Upper lobe of left lung (tissue), 6 donors: Measurements from ENCODE around the gene DLK1. TPM values are rescaled to one million over a fixed set of nuclear protein-coding genes. Genes with fewer than 3 reads are reported as not detected.

Source experiments
- ATAC-seq, 2 donors: fragments of 200-7000 bp; cut with Tn5 transposase; one replicate each; pipeline ENCODE4 v1.9.1; 2022; ENCODE audit warnings: mild to moderate bottlenecking in 2 of 2, moderate library complexity in 2 of 2; ENCODE audit not compliant: low FRiP score in 2 of 2
- DNase-seq, 2 donors: peaks; one replicate each; pipeline ENCODE4 v3.0.0-alpha.2; 2019 to 2020
- H3K27ac ChIP-seq, 4 donors: fragments of 200-600 bp; sonication (generic); one replicate each; pipeline ENCODE4 v1.5.1; 2016 to 2019
- H3K27me3 ChIP-seq, 4 donors: fragments of 200-600 bp; sonication (generic); one replicate each; pipeline ENCODE4 v1.5.1; 2017 to 2019
- H3K36me3 ChIP-seq, 4 donors: fragments of 200-600 bp; sonication (generic); one replicate each; pipeline ENCODE4 v1.5.1; 2016 to 2019
- H3K4me1 ChIP-seq, 4 donors: fragments of 200-600 bp; sonication (generic); one replicate each; pipeline ENCODE4 v1.5.1; 2018 to 2019
- H3K4me3 ChIP-seq, 4 donors: fragments of 200-600 bp; sonication (generic); one replicate each; pipeline ENCODE4 v1.5.1; 2017 to 2019; ENCODE audit warnings: mild to moderate bottlenecking in 2 of 4, moderate library complexity in 1 of 4
- H3K9me3 ChIP-seq, 4 donors: fragments of 200-600 bp; sonication (generic); one replicate each; pipeline ENCODE4 v1.5.1; 2018 to 2019
- EP300 ChIP-seq, 4 donors: sonication (generic); formaldehyde crosslinking; IDR thresholded peaks; one replicate each; pipeline ENCODE4 v1.5.1; 2017; ENCODE audit warnings: antibody characterized with exemption in 4 of 4, control low read depth in 2 of 4
- POLR2A ChIP-seq, 4 donors: fragments of 450-650 bp; IDR thresholded peaks; one replicate each; pipeline ENCODE4 v1.5.1; 2016 to 2017; ENCODE audit warnings: antibody characterized with exemption in 4 of 4, mild to moderate bottlenecking in 2 of 4
- POLR2AphosphoS5 ChIP-seq, 2 donors: sonication (generic); formaldehyde crosslinking; IDR thresholded peaks; one replicate each; pipeline ENCODE4 v1.5.1; 2017; ENCODE audit warnings: antibody characterized with exemption in 2 of 2
- WGBS, 2 donors: methylation state at CpG; one replicate each; pipeline ENCODE4 v1.1.5; 2017 to 2018; 5-methylcytosine and 5-hydroxymethylcytosine counted together
- total RNA-seq, 6 donors: library from RNA; depleted of rRNA in 4 of 6; stranded (reverse); fragments of >200 nt in 4 of 6; gene quantifications; one replicate each; pipeline versions ENCODE4 v1.1.0 to v1.2.1, GENCODE V29; 2016 to 2021
- TF ChIP-seq, protein P1 (sequence below), 6 experiments: fragments of 450-650 bp in 4 of 6; fragments of 200-600 bp in 2 of 6; sonication (generic) in 2 of 6; IDR thresholded peaks; one replicate each; pipeline ENCODE4 v1.5.1; 2016 to 2019; ENCODE audit warnings: antibody characterized with exemption in 6 of 6
- donor health status: DM: no; HTN: no; CAD: no; lungs with moderate emphysema.
- donor health status: DM: no; HTN: yes; CAD: no; lungs with severe emphysema.

DLK1 gene
- total RNA-seq, 6 donors from 2014 or later = 1.7 to 1.8 TPM; not detected in 4

DNA sequence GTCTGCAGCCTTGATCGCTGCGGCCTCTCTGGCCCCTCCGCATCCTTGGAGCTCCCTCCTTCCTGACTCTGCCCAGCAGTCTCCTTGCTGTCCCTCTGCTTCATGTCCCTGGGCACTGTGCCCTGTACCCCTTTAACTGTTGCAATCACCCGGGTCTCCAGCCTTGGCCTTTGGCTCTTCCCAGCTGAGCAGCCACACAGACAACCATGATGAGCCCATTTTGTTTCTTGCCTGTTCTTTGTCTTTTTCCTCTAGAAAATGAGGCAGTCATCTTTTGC lies 58.6 kb downstream of the DLK1 start:
- Histone ChIP-seq H3K4me3 (no peak overlapping the region), H3K4me1 (no peaks in the 10 kb centered on the region), H3K36me3 (no peaks in the 10 kb centered on the region), H3K9me3 (no peaks in the 10 kb centered on the region), H3K27me3 (no peaks in the 10 kb centered on the region), H3K27ac (no peak overlapping the region)
- no peak for ATAC-seq
- WGBS, 2 donors = 87 to 98% methylated on average over 4 of the region's 4 CpGs
- DNase-seq = no peak
- TF ChIP-seq, protein P1, sequence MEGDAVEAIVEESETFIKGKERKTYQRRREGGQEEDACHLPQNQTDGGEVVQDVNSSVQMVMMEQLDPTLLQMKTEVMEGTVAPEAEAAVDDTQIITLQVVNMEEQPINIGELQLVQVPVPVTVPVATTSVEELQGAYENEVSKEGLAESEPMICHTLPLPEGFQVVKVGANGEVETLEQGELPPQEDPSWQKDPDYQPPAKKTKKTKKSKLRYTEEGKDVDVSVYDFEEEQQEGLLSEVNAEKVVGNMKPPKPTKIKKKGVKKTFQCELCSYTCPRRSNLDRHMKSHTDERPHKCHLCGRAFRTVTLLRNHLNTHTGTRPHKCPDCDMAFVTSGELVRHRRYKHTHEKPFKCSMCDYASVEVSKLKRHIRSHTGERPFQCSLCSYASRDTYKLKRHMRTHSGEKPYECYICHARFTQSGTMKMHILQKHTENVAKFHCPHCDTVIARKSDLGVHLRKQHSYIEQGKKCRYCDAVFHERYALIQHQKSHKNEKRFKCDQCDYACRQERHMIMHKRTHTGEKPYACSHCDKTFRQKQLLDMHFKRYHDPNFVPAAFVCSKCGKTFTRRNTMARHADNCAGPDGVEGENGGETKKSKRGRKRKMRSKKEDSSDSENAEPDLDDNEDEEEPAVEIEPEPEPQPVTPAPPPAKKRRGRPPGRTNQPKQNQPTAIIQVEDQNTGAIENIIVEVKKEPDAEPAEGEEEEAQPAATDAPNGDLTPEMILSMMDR (IDR thresholded peaks at IDR 0.05) = no peak
- TF ChIP-seq POLR2A (IDR thresholded peaks at IDR 0.05) = no peak
- TF ChIP-seq EP300 (IDR thresholded peaks at IDR 0.05) = no peak
- no peak for TF ChIP-seq POLR2AphosphoS5 (IDR thresholded peaks at IDR 0.05)

GRCh38 chr14:100785626-100786025 lies 58.9 kb downstream of the DLK1 start:
- Histone ChIP-seq H3K4me1 (no peaks in the 10 kb centered on the region), H3K27me3 (no peaks in the 10 kb centered on the region), H3K4me3 (no peak overlapping the region), H3K36me3 (no peaks in the 10 kb centered on the region), H3K27ac (no peak overlapping the region), H3K9me3 (no peaks in the 10 kb centered on the region)
- TF ChIP-seq EP300 (IDR thresholded peaks at IDR 0.05) = no peak
- no peak for TF ChIP-seq POLR2AphosphoS5 (IDR thresholded peaks at IDR 0.05)
- TF ChIP-seq, protein P1 (IDR thresholded peaks at IDR 0.05) = no peak
- TF ChIP-seq POLR2A (IDR thresholded peaks at IDR 0.05) = no peak
- ATAC-seq (no peak), DNase-seq (no peak)
- 91 to 97% methylated on average over 6 to 7 of the region's 7 CpGs for WGBS, 2 donors

- no peaks in the 10 kb centered on the region for H3K36me3 ChIP-seq
- H3K27ac ChIP-seq = no peak overlapping the region
- H3K27me3 ChIP-seq = no peaks in the 10 kb centered on the region
- TF ChIP-seq EP300 (IDR thresholded peaks at IDR 0.05) (no peak), POLR2A (IDR thresholded peaks at IDR 0.05) (no peak), POLR2AphosphoS5 (IDR thresholded peaks at IDR 0.05) (no peak)
- TF ChIP-seq, protein P1 (IDR thresholded peaks at IDR 0.05) = no peak
- no peaks in the 10 kb centered on the region for H3K4me1 ChIP-seq
- ATAC-seq (no peak), DNase-seq (no peak)
- no peaks in the 10 kb centered on the region for H3K9me3 ChIP-seq
- 53% methylated on average over 8 to 11 of the region's 11 CpGs for WGBS, 2 donors
- no peak overlapping the region for H3K4me3 ChIP-seq
Measured at GRCh38 chr14:100786131-100786530, 59.4 kb downstream of the DLK1 start.

DNA sequence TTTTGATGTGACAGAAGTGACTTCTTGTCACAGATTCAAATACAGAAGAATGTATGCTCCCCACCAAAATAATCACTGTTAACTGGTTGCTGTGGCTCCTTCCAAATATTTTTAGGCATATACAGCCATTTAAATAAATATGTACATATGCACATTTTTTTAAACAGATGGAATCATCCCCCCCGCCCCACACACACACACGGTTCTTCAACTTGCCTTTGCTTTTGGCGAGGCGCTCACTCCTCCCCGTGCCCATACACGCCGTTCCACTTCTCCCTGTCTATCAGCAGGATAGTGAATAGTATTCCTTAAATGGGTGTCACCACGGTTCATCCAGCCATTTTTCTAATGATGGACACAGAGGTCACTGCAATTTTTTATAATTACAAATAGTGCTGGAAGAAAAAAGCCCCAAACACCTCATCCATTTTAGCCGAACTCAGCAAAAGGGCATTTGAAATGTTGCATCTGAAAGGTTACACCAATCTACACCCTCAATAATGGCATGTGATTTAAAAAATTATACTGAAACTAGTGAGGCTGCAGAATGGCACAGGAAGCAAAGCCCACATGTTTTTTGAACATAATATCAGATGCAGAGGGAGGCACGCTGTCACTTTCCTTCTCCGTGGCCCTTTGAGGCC lies 60.0 kb downstream of the DLK1 start:
- DNase-seq = no peak

More for the DNA sequence above, 60.0 kb downstream of the DLK1 start:
- TF ChIP-seq POLR2AphosphoS5 (IDR thresholded peaks at IDR 0.05) (no peak), POLR2A (IDR thresholded peaks at IDR 0.05) (no peak), EP300 (IDR thresholded peaks at IDR 0.05) (no peak)
- TF ChIP-seq, protein P1 (IDR thresholded peaks at IDR 0.05) = no peak
- WGBS, 2 donors = 81 to 85% methylated on average over 11 of the region's 11 CpGs
- Histone ChIP-seq H3K4me3 (no peak overlapping the region), H3K27me3 (no peaks in the 10 kb centered on the region), H3K36me3 (no peaks in the 10 kb centered on the region), H3K9me3 (no peaks in the 10 kb centered on the region), H3K27ac (no peak overlapping the region), H3K4me1 (no peaks in the 10 kb centered on the region)
- no peak for ATAC-seq
